ENCODE data around the gene LMNB1.

GRCh38 chr5:126883564-126884245 lies 106.8 kb downstream of the LMNB1 start:
- no peak for TF ChIP-seq POLR2A (IDR thresholded peaks at IDR 0.05)
- no peak for TF ChIP-seq CTCF (IDR thresholded peaks at IDR 0.05)
- no peak for TF ChIP-seq POLR2AphosphoS5 (IDR thresholded peaks at IDR 0.05)
